SK-N-MC (cell line): ENCODE measurements around the gene SCO2.
A peak's percentile ranks its signal among the peaks of the same experiment; 100 is the strongest.

Source experiments
- DNase-seq: peaks from one replicate; pipeline ENCODE4 v3.0.0-alpha.2; 2011; ENCODE audit warnings: low read depth, low spot score
- H3K27ac ChIP-seq: fragments of 200-600 bp; sonication (generic); 2 replicates; pipeline ENCODE4 v1.5.1; 2016; ENCODE audit warnings: mixed run types
- H3K36me3 ChIP-seq: fragments of 200-600 bp; sonication (generic); 2 replicates; pipeline ENCODE4 v1.6.1; 2017; ENCODE audit warnings: antibody characterized with exemption, low read length, mixed read lengths; ENCODE audit not compliant: insufficient read depth
- H3K4me3 ChIP-seq: fragments of 200-600 bp; sonication (generic); 2 replicates; pipeline ENCODE4 v1.5.1; 2016
- H3K9ac ChIP-seq: fragments of 200-600 bp; sonication (generic); 2 replicates; pipeline ENCODE4 v1.8.0; 2017; ENCODE audit warnings: mixed run types, mixed read lengths; ENCODE audit not compliant: insufficient read length
- H3K9me3 ChIP-seq: fragments of 200-600 bp; sonication (generic); 2 replicates; pipeline ENCODE4 v1.6.1; 2017; ENCODE audit warnings: low read depth, mild to moderate bottlenecking, antibody characterized with exemption, low read length, moderate library complexity, mixed read lengths
- EZH2 ChIP-seq: fragments of 200-600 bp; sonication (generic); IDR thresholded peaks from one replicate; pipeline ENCODE4 v1.6.1; 2017; ENCODE audit warnings: antibody characterized with exemption
- FOXP2 ChIP-seq: optimal IDR thresholded peaks from 2 replicates; pipeline ENCODE3; 2011; ENCODE audit warnings: mild to moderate bottlenecking, moderate library complexity; ENCODE audit not compliant: insufficient read depth; ENCODE audit errors: extremely low read length, control extremely low read depth
- POLR2AphosphoS5 ChIP-seq: IDR thresholded peaks from 2 replicates; pipeline ENCODE4 v1.6.1; 2012; ENCODE audit warnings: mild to moderate bottlenecking, low read depth, low read length, borderline replicate concordance

The SCO2 gene

DNA sequence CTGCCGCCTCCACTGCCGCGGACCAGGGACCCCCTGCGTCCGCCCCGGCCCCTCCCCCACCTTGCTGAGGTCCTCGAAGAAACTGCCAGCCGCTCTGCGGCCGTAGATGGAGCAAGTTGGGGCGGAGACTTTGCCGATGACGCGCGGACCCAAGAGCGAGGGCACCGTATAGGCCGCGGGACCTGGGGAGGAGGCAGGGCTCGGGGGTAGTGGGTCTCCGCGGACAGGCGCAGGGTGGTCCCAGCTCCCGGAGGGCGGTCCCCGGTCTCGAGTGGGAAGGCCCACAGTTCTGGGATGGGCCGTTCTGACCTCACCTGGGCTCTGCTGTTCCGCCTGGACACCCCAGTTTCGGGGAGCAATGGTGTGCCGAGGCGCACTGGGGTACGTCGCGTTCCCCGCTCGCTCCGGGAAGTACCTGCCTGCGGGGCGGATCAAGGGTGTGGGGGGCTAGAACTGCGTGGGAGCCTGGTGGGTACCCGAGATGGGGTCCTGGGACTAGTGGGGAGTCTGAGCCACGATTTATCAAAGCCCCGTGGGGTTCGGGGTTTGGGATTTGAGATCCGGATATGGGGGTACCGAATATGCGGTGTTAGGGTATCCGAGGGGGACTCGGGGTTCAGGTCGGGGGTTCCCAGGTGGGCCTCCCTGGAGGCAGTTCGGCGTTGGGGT, 5.6 kb upstream of the SCO2 start:
- DNase-seq = no peak
- peak overlapping the region; percentile 82 for H3K4me3 ChIP-seq
- no peak overlapping the region for H3K27ac ChIP-seq
- no peaks in the 10 kb centered on the region for H3K36me3 ChIP-seq
- TF ChIP-seq FOXP2 (no peak), EZH2 (no peak), POLR2AphosphoS5 (no peak)
- peak overlapping the region; percentile 78 for H3K9ac ChIP-seq
- no peaks in the 10 kb centered on the region for H3K9me3 ChIP-seq

DNA sequence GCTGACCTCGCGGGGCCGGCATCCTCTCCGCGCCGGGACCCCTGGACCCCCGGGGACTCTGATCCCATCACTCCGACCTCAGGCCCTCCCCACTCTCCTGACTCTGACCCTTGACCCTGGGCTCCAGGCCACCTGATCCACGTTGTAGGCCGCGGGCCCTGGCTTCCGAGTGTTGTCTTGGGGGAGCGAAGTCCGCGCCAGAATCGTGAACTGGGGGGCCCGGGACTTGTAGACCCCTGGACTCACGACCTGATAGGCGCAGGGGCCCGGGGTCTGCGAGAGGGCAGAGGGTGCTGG, 5.1 kb upstream of the SCO2 start:
- Histone ChIP-seq H3K9ac (peak overlapping the region; percentile 78), H3K36me3 (no peaks in the 10 kb centered on the region), H3K27ac (no peak overlapping the region), H3K4me3 (peak overlapping the region; percentile 82), H3K9me3 (no peaks in the 10 kb centered on the region)
- no peak for DNase-seq
- TF ChIP-seq POLR2AphosphoS5 (no peak), FOXP2 (no peak), EZH2 (no peak)

DNA sequence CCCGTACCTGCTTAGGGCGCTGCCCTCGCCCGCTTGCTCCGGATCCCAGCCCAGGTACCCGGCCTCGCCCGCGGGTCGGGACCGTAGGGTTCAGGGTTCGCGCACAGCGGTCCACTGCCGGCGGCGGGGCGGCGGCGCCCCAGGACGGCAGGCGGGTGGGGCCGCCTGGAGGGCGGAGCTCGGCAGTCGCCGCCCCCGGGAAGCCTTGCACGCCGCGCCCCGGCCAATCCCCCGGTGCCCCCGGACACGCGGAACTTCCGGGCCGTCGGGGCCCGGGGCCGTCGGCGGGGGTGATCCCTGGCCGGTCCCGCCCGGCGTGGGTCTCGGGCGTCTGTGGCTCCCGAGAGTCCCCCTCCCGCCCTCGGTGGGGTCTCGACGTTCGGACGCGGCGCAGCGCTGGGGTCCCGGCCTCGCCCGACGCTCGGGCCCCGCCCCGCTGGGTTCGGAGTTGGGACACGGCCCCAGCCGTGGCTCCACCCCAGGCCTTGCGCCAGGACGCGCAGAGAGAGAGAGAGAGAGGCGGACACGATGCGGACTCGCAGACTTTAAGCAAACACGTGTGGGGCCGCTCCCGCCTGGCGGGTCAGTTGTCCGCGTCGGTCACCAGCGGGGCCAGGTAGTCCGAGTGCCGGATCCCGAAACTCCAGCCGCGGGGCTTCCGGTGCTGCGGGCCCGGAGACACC, 4.6 kb upstream of the SCO2 start, which contains the start of gene TYMP:
Gene TYMP (minus strand): TSS at position 116 of the 683 bp plus-strand sequence. CDS start 303 bp downstream, outside the sequence.
- peak within 1 kb of the TSS; percentile 78 for H3K9ac ChIP-seq

GRCh38 chr22:50529416-50529896, 4.1 kb upstream of the SCO2 start:
- Histone ChIP-seq H3K36me3 (no peaks in the 10 kb centered on the region), H3K9me3 (no peaks in the 10 kb centered on the region), H3K9ac (no peak overlapping the region), H3K4me3 (peak overlapping the region; percentile 82), H3K27ac (no peak overlapping the region)
- no peak for DNase-seq
- no peak for TF ChIP-seq FOXP2
- no peak for TF ChIP-seq POLR2AphosphoS5
- no peak for TF ChIP-seq EZH2

More for the DNA sequence above, 4.6 kb upstream of the SCO2 start, which contains the start of gene TYMP:
- no peak within 1 kb of the TSS for H3K27ac ChIP-seq
- DNase-seq = no peak
- peak within 1 kb of the TSS; percentile 82 for H3K4me3 ChIP-seq
- no peaks in the 10 kb centered on the region for H3K36me3 ChIP-seq
- no peak for TF ChIP-seq FOXP2
- no peaks in the 10 kb centered on the region for H3K9me3 ChIP-seq

DNA sequence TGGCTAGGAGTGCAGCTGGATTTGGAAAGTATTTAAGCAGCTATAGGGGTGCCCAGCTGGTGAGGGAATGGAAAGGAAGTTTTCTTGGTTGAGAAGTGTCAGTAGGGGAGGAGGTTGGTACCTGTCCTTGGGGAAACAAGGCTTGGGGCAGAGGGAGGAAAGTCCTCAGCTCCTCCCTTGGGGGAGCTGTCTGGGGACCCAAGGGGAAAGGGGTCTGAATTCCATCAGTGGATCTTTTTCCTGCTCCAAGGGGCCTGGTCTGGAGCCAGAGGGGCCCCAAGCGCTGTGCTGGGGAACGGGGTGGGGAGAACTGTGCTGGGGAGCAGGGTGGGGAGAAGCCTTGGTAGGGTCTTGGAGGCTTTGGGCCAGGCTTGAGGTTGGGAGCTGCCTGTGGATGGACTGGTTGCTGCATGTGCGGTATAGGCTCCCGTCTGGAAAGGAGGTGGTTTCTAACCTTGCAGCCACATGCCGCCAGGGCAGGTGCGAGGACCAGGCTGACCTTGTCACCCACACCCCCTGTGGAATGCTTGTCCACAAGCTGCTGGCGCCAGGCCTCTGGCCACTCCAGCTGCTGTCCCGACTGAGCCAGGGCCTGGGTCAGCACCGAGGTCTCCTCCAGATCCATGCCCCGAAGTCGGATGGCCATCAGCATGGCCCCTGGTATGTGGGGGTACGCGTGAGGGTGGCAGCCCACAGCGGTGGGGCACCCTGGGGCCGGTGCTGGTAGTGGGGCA, 3.5 kb upstream of the SCO2 start:
- Histone ChIP-seq H3K4me3 (no peak overlapping the region), H3K9me3 (no peaks in the 10 kb centered on the region), H3K36me3 (peaks cover 1% of the 10 kb centered on the region; the same call in 1 of the 2 replicates), H3K9ac (no peak overlapping the region), H3K27ac (no peak overlapping the region)
- DNase-seq = no peak
- no peak for TF ChIP-seq EZH2
- no peak for TF ChIP-seq FOXP2
- no peak for TF ChIP-seq POLR2AphosphoS5

- no peaks in the 10 kb centered on the region for H3K9me3 ChIP-seq
- H3K4me3 ChIP-seq = no peak overlapping the region
- TF ChIP-seq EZH2 = no peak
- no peak for DNase-seq
- no peak overlapping the region for H3K9ac ChIP-seq
- H3K27ac ChIP-seq = no peak overlapping the region
- H3K36me3 ChIP-seq = peaks cover 9% of the 10 kb centered on the region; the same call in 1 of the 2 replicates
These were observed 2.7 kb upstream of the SCO2 start for GRCh38 chr22:50527921-50528681.

- Histone ChIP-seq H3K4me3 (peak overlapping the region; percentile 84), H3K27ac (0 out of 2 replicates have a peak overlapping the region, but pooled peaks have one; percentile 89), H3K9me3 (no peaks in the 10 kb centered on the region), H3K9ac (peak overlapping the region; percentile 79), H3K36me3 (peaks cover 11% of the 10 kb centered on the region; the same call in 1 of the 2 replicates)
- no peak for DNase-seq
- no peak for TF ChIP-seq EZH2
- TF ChIP-seq POLR2AphosphoS5 = no peak; the same call in 1 of the 2 replicates
- TF ChIP-seq FOXP2 = no peak
These were observed 1.7 kb upstream of the SCO2 start for GRCh38 chr22:50526834-50527801.
